ENCODE results near the gene TRHDE. TPM values are rescaled to one million over a fixed set of nuclear protein-coding genes. Genes with fewer than 3 reads are reported as not detected.
"Not testable (repeated sequence)": the region's sequence is repeated elsewhere in the genome, so short reads cannot be mapped to it uniquely, and the experiment has no call there.

Gene TRHDE
- total RNA-seq, 1 donor from 2014 or later: 6.9 TPM

GRCh38 chr12:72511498-72511897 lies 239.3 kb downstream of the TRHDE start:
- no peak for DNase-seq (ENCODE audit: low spot score)

GRCh38 chr12:72511906-72512305 lies 239.7 kb downstream of the TRHDE start:
- DNase-seq (ENCODE audit: low spot score): no peak

DNA sequence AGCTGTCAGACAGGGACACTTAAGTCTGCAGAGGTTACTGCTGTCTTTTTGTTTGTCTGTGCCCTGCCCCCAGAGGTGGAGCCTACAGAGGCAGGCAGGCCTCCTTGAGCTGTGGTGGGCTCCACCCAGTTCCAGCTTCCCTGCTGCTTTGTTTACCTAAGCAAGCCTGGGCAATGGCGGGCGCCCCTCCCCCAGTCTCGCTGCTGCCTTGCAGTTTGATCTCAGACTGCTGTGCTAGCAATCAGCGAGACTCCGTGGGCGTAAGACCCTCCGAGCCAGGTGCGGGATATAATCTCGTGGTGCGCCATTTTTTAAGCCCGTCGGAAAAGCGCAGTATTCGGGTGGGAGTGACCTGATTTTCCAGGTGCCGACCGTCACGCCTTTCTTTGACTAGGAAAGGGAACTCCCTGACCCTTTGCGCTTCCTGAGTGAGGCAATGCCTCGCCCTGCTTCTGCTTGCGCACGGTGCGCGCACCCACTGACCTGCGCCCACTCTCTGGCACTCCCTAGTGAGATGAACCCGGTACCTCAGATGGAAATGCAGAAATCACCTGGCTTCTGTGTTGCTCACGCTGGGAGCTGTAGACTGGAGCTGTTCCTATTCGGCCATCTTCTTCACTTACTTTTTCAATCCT lies 248.0 kb downstream of the TRHDE start:
- DNase-seq (ENCODE audit: low spot score): not testable (repeated sequence)

DNA sequence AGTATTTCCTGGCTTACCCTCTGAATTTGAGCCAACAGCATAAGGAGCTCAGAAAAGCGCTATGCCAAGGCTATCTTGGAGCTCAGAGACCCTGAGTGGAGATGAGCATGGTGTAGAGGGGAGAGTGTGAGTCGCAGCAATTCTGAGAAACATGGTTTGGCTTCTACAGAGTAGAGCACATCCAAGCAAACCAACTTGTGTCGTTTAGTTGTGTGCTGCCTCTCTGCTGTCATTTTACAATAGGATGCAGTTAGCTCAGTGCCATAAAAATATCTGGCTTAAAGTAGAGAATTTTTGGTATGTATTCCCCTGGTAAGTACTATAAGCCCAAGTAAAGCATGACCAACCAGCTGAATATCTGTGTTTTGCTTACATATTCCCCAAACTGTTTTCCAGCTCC lies 249.2 kb downstream of the TRHDE start:
- no peak for DNase-seq (ENCODE audit: low spot score)

GRCh38 chr12:72522411-72522810 lies 250.2 kb downstream of the TRHDE start:
- no peak for DNase-seq (ENCODE audit: low spot score)

DNA sequence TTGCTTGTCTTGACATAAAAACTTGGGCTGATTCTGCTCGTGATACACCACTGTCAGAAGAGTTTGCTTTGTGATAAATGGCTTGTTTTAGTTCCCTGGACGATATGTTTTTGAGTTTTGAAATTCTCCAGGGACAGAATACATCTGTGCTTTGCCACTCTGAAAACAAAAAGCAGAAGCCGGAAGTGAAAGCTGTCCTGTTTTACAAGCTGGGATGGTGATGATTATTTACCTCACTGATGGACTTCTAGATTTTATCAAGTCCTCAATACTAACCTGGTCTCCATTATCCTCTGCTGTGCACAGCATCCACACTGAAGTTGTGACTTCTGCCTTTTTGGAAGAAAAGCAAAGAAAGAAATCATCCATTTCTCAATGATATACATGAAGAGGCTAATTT lies 251.6 kb downstream of the TRHDE start:
- DNase-seq (ENCODE audit: low spot score): no peak

DNA sequence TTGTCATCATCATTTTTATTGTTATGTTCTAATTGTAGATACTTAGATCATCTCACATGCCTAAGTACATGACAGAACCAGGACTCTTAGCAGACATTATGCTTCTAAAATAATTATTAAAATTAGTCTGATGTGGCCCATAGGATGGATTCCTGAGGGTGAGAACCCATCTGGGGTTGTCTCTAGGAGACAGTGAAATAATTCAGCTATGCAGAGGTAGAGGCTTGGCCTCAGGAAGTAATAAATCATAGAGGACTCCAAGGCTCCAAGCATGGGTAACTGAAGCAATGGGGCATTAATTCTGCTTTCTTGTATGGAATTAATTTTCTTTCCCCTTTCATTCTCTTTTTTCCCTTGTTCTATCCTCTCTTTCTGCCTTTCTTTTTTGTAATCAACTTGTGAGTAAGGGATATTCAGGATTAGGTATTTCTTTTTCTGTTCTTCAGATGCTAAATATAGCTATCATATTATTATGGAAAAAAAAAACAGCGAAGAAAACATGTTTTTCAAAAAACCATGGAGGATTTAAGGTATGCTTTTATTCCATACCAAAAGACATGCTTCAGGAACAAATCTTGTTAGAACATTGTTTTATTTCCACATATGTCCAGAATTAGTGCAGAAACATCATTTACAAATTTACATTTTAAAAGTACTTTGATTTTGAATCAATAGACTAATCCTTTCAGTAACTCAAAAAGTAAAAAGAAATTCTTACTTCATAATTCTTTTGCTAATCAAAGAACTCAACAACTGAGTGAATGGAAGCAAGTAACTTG lies 263.2 kb downstream of the TRHDE start:
- DNase-seq (ENCODE audit: low spot score): no peak

- DNase-seq (ENCODE audit: low spot score): no peak
Measured at GRCh38 chr12:72540811-72541210, 268.6 kb downstream of the TRHDE start.

- DNase-seq (ENCODE audit: low spot score): no peak
Measured at GRCh38 chr12:72543777-72544467, 271.8 kb downstream of the TRHDE start.

GRCh38 chr12:72546106-72546505 lies 273.9 kb downstream of the TRHDE start:
- no peak for DNase-seq (ENCODE audit: low spot score)

DNA sequence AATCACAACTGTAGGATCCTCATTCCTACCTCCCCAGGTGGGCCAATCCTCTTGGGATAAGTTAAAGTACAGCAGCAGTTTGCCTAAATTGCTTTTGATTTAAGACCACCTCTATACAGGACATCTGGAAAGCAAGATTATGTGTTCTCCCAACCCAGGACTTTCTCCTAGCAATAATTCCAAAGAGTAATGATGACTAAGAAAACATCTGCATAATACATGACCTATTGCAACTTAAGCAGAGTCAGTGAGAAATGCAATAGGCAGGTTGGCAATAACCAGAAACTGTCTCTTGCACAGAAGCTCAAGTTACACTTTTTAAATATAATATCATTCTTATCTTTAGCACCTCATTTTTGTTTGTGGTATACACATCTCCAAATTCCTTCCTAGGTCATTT lies 275.4 kb downstream of the TRHDE start:
- no peak for DNase-seq (ENCODE audit: low spot score)

DNA sequence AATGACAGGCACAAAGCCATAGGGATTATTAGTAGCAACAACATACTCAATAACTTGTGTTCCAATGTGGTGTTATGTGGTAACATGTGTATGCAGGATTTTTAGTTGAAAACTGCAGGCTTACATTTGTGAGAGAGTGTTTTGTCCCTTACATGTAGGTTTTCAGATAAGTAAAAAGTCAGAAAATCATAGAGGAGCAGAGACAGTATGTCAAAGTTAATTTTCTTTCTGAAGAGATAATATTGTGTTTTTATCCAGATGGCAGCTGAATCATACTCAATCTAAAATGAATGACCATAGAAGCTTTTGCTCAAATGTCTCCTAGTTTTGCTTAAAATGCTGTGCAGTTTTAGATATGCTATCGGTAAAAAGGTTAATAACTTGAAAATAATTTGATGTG lies 277.0 kb downstream of the TRHDE start:
- no peak for DNase-seq (ENCODE audit: low spot score)

DNA sequence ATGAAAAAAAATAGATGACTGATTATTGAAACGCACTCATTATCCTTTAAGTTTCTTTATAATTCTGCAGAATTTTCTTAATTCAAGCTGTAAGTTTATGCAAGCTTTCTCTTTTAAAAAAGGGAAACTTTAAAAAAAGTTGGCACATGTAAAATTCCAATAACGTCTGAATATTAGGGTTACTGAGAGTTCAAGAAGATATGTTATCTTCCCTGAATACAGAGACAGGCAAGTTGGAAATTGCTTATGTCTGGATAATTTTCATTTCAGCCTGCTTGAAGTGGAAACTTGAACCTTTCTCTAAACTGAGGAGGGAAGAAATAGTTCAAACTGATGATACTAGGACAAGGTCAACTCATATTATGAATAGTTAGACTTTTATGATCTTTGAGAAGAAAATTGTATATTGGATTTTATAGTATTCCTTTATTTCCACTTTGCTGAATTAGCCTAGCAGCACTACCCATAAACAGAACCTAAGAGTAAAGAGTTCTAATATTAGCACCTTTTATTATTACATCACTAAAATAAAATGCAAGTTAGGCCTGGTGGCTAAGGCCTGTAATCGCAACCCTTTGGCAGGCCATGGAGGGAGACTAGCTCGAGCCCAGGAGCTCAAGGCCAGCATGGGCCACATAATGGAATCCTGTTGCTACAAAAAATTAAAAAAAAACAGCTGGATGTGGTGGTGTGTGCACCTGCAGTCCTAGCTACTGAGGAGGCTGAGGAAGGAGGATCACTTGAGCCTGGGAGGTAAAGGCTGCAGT lies 288.0 kb downstream of the TRHDE start:
- DNase-seq (ENCODE audit: low spot score): no peak

GRCh38 chr12:72570601-72571000 lies 298.4 kb downstream of the TRHDE start:
- no peak for DNase-seq (ENCODE audit: low spot score)

DNA sequence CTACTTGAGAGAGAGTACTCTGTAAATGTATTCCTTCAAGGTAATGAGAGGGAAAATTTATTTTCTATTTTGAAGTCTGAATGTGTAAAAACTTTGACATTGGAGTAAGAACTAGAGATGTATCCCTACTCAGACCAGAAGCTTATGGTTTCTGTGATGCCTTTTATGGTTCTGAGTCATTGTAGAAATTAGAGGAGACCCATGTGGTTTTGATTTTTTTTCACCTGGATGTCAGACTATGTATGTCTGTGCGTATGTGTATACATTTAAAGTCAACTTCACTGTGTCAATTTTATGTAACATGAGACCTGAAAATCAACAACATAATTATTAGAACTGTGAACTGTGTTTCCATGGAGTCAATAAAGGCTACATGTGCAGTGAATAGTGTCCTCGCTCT lies 302.0 kb downstream of the TRHDE start:
- DNase-seq (ENCODE audit: low spot score): no peak

DNA sequence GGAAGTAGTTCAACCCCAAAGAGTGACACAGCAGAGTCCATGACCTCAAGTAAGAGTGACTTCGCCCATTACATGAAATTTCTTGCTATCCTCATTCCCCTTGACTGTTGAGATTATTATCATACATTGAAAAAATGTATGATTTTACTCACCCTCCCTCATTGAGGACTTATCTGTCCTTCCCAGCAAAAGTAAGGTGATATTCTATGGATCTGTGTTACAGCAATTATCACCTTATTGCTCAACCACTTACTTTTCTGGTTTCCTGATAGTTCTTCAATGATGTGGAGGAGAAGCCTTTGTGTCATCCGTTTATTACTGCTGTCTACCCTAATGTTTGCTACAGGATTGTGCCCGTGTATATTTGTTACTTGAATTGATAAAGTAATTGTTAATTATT lies 306.2 kb downstream of the TRHDE start:
- DNase-seq (ENCODE audit: low spot score): no peak

- no peak for DNase-seq (ENCODE audit: low spot score)
Measured at GRCh38 chr12:72586456-72586855, 314.3 kb downstream of the TRHDE start.

DNA sequence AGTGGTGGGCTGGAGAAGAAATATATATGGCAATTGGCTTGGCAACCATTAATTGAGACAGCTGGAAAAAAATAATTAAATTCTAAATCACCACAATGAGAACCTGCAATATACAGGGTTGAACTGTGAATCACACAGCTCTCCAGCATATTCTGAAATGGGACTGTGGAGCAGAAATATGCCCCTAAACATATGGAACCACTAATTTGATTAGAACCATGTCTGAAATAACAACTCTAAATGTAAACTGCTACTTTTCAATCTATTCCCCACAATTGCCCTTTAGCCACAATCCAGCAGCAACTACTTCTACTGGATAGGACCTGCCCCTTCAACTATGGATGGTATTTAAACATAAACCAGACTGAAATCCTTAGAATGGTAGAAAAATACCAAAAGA lies 330.4 kb downstream of the TRHDE start:
- DNase-seq (ENCODE audit: low spot score): no peak

- no peak for DNase-seq (ENCODE audit: low spot score)
Measured at GRCh38 chr12:72605975-72606374, 333.8 kb downstream of the TRHDE start.

DNA sequence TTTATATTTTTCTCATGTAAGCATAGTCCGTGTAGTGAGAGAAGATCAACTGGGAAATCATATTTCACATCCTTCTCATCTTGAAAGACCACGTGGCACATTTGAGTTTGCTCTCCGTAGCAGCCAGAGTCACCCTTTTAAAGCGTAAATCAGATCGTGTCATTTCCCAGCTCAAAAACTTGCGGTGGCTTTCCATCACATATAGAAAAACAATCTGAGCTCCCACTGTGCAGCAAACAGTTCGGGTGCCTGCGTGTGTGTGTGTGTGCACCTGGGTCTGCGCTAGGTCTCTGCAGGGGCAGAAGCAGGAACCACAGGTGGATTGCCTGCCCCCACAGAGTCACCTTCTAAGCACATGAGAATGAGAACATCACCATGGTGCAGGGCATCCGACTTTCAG lies 338.2 kb downstream of the TRHDE start:
- no peak for DNase-seq (ENCODE audit: low spot score)

DNA sequence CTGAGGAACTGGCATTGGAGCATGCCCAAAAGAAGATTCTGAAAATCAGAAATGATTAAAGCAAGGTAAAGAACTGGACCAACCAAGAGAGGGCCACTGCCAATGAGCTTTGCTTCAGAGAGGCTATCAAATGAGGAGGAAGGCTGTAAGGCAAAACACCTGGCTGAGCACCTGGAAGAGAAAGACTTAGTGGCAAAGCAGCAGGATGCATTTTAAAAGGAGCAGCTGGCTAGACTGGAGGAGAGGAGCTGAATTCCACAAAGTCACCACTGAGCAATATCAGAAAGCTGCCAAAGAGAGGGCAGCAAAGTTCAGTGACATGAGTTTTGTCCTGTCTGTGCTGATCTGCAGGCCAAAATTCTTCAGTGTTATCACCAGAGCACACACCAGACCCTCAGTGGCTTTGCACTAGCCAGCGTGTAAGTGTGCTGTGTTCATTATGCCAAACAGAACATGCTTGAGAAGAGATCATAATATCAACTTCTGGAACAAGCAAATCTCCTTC lies 338.7 kb downstream of the TRHDE start:
- no peak for DNase-seq (ENCODE audit: low spot score)

DNA sequence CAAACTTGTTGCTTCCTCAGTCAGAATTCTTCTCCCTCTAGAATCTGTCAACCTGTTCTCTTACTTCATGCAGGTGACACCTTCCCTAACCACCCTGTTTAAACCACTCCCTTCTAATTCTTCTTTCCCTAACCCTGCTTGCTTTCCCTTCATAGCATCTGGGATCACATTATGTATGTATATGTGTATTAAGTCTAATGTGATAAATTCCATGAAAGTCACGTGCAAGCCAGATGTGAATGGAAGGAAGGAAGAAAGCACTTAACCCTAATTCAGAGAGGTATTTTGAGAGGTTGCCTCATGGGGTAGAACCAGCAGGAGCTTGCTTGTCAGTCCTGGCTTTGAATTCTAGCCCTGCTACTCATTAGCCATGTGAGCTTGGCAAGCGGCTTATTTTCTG lies 340.0 kb downstream of the TRHDE start:
- DNase-seq (ENCODE audit: low spot score): no peak

Data from mucosa of gallbladder (tissue), 1 donor.